ENCODE results near the gene SPPL2B. TPM values are rescaled to one million over a fixed set of nuclear protein-coding genes. Genes with fewer than 3 reads are reported as not detected.

The SPPL2B gene
- total RNA-seq, 4 donors from 2014 or later: 18.5 to 32.7 (median 30.9) TPM

DNA sequence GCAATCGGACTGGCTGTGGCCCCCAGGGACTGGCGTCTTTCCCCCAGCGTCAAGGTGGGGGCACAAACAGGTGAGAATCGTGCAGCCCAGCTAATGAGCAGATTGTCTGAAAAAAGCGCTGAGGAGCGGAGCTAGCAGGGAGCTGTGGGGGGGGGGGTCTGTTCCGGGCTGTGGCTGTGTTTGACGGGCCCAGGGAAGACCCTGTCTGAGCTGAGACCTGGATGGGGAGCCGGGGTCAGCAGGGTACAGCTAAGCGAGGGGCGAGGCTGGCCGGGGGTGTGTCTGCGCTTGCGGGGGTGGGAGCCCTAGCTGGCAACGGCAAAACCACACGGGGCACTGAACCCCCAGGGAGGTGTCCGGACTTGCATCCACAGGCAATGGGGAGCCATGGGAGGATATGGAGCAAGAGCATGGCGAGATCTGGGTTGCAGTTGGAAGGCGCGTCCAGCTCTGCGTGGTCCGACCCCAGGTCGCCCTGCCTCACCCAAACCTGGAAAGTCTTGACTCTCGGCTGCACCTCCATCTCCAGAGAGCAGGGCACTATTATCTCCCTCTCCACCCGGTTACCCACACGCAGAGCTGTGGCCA lies 25.2 kb upstream of the SPPL2B start:
- Histone ChIP-seq H3K27ac (no peak overlapping the region), H3K4me1 (peaks cover 0 to 20% (median 4%) of the 10 kb centered on the region in 3 donors), H3K9me3 (no peaks in the 10 kb centered on the region), H3K36me3 (no peaks in the 10 kb centered on the region), H3K4me3 (no peak overlapping the region), H3K27me3 (peaks cover 74% of the 10 kb centered on the region)
- no CpG with 5 or more reads among the region's 26 CpGs for WGBS, 2 donors (ENCODE audit: low coverage in 1 of 2)
- TF ChIP-seq POLR2AphosphoS5 (IDR thresholded peaks at IDR 0.05) (no peak), EP300 (IDR thresholded peaks at IDR 0.05) (no peak), POLR2A (IDR thresholded peaks at IDR 0.05) (no peak)
- TF ChIP-seq, protein P1, sequence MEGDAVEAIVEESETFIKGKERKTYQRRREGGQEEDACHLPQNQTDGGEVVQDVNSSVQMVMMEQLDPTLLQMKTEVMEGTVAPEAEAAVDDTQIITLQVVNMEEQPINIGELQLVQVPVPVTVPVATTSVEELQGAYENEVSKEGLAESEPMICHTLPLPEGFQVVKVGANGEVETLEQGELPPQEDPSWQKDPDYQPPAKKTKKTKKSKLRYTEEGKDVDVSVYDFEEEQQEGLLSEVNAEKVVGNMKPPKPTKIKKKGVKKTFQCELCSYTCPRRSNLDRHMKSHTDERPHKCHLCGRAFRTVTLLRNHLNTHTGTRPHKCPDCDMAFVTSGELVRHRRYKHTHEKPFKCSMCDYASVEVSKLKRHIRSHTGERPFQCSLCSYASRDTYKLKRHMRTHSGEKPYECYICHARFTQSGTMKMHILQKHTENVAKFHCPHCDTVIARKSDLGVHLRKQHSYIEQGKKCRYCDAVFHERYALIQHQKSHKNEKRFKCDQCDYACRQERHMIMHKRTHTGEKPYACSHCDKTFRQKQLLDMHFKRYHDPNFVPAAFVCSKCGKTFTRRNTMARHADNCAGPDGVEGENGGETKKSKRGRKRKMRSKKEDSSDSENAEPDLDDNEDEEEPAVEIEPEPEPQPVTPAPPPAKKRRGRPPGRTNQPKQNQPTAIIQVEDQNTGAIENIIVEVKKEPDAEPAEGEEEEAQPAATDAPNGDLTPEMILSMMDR (IDR thresholded peaks at IDR 0.05): no peak
- ATAC-seq: no peak

DNA sequence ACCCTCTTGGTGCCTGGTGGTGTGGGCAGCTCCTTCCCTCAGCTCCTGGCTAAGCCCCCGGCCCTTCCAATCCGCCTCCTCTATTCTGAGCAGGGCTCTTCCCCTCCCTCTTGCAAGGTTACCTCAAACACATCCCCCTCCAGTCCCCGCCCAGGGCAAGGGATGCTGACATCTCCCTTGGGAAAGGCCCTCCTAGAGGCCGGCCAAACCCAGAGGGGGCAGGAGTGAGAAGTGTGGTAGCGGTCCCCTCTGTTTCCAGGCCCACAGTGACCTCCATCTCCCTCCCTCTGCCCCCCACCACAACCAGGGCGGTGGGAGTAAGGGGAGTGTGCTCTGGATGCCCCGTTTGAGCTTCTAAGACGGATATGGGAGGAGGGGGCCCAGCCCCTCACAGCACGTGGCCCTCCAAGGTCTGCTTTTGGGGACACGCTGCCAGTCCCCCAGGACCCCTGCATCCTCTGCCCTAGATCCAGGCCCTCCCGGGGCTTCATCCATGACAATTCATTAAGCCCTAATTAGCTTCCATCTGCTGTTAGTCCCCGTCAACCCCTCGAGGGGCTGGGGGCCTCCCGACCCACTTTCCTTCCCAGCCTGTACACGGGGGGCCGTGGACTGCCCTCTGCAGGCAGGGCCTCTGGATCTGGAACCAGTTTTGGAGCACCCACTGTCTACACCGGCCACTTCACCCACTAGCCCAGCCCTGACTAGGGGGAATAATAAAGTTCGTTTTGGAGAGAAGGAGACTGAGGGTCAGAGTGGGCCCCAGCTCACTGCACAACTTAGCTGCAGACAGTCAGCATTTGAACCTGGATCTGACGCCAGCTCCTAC lies 22.8 kb upstream of the SPPL2B start:
- no peak for ATAC-seq
- Histone ChIP-seq H3K9me3 (no peaks in the 10 kb centered on the region), H3K27ac (no peak overlapping the region), H3K27me3 (peaks cover 97% of the 10 kb centered on the region), H3K36me3 (no peaks in the 10 kb centered on the region), H3K4me3 (no peak overlapping the region), H3K4me1 (peaks cover 0 to 22% (median 4%) of the 10 kb centered on the region in 3 donors)
- TF ChIP-seq, protein P1 (IDR thresholded peaks at IDR 0.05): no peak
- TF ChIP-seq POLR2AphosphoS5 (IDR thresholded peaks at IDR 0.05): no peak
- no peak for TF ChIP-seq POLR2A (IDR thresholded peaks at IDR 0.05)
- TF ChIP-seq EP300 (IDR thresholded peaks at IDR 0.05): no peak
- WGBS, 2 donors (ENCODE audit: low coverage in 1 of 2): 80 to 100% methylated on average over 1 of the region's 19 CpGs

DNA sequence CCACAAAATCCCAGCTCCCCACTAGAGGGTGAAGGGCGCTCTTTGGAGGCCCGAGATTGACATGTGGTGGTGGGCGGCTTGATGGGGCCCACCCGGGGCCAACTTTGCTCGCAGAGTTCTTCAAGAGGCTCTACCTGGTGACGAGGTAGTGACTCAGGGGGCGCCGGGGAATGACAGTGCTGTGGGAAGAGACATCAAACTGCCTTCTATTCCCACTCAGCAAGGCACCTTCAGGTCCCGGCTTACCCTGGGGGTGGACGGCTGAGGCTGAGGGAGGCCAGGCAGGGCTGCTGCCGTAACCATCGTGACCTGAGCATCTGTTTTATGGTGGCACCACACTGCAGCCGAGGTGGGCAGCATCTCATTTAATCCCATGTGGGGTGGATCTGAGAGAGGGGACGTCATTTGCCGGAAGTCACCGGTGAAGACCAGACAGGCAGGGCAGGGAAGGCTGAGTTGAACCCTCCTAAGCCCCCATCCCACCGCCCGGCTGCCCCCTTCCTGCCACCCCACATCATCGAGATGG lies 22.1 kb upstream of the SPPL2B start:
- no CpG with 5 or more reads among the region's 19 CpGs for WGBS, 2 donors (ENCODE audit: low coverage in 1 of 2)
- no peak for ATAC-seq
- H3K9me3 ChIP-seq: no peaks in the 10 kb centered on the region
- H3K27me3 ChIP-seq: peaks cover 97% of the 10 kb centered on the region
- TF ChIP-seq POLR2AphosphoS5 (IDR thresholded peaks at IDR 0.05): no peak
- no peak for TF ChIP-seq EP300 (IDR thresholded peaks at IDR 0.05)
- TF ChIP-seq, protein P1 (IDR thresholded peaks at IDR 0.05): no peak
- TF ChIP-seq POLR2A (IDR thresholded peaks at IDR 0.05): no peak
- H3K36me3 ChIP-seq: no peaks in the 10 kb centered on the region
- no peak overlapping the region for H3K4me3 ChIP-seq
- no peak overlapping the region for H3K27ac ChIP-seq
- peaks cover 0 to 22% (median 4%) of the 10 kb centered on the region in 3 donors for H3K4me1 ChIP-seq

DNA sequence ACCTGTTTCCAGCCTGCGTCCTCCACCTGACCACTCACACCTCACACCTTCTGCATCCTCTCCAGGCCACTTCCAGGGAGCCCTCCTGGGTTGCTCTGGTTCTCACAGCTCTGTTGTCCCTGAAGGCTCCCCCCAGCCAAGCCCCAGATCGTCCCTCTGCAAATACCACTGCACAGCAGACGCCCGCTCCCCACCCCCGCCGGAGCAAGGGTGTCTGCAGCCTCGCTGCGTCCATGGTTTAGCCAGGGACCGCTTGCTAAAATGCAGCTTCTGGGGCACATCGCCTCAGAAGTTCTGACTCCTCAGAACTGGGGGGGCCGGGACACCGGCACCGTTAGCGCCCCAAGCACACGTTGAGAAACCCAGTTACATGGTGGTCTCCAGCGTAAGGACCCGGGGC lies 21.5 kb upstream of the SPPL2B start:
- peaks cover 97% of the 10 kb centered on the region for H3K27me3 ChIP-seq
- TF ChIP-seq POLR2A (IDR thresholded peaks at IDR 0.05): no peak
- TF ChIP-seq POLR2AphosphoS5 (IDR thresholded peaks at IDR 0.05): no peak
- no peak for TF ChIP-seq EP300 (IDR thresholded peaks at IDR 0.05)
- TF ChIP-seq, protein P1 (IDR thresholded peaks at IDR 0.05): no peak
- ATAC-seq: no peak
- no peaks in the 10 kb centered on the region for H3K36me3 ChIP-seq
- H3K4me1 ChIP-seq: peaks cover 0 to 21% (median 4%) of the 10 kb centered on the region in 3 donors
- no peak overlapping the region for H3K27ac ChIP-seq
- no peaks in the 10 kb centered on the region for H3K9me3 ChIP-seq
- no peak overlapping the region for H3K4me3 ChIP-seq
- WGBS, 2 donors (ENCODE audit: low coverage in 1 of 2): 55% methylated on average over 1 of the region's 17 CpGs; no CpG with 5 or more reads in 1 of the 2 donors

Measured in gastroesophageal sphincter (tissue), 4 donors.